GM21619 (cell line): ENCODE measurements around the gene IL1R1.

Source experiments
- ATAC-seq: cut with Tn5 transposase; IDR thresholded peaks from one replicate; pipeline ENCODE4 v1.9.1; 2021; ENCODE audit not compliant: unreplicated experiment

Gene IL1R1

DNA sequence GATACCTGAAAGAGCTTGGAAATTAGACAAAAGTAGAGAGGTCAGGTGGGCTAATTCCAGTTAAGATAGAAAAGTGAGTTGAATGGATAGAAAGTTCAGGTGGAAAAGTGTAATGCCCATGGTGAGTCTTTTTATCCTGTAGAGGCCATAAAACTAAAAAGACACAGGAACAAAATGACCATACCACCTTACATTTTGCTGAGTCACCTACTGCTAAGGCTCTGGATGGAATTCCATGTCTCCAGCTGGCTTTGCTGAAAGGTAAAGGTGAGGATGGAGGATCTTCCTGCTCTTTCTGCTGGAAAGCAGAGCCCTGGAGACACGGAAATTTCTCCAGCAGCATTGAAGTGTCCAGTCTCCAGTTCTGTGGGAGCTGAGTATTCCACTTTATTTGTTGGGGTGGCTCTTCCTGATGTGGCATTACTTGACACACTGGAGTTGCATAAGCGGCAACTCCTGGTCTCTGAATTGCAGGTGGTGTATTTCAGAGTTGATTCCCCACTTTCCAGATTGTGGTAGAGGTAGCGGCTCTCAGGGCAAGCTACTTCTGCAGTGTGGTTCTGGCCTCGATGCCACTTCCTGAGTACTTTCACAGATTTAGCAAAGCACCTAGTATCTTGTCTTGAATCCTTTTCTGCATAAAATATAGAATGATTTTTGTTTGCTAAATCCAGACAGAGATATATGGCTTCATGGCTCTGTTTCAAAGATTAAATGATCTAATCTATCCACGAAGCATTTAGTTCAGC, 55.0 kb downstream of the IL1R1 start:
- no peak for ATAC-seq

GRCh38 chr2:102200539-102200938, 58.0 kb downstream of the IL1R1 start:
- ATAC-seq: no peak

GRCh38 chr2:102204638-102205037, 62.1 kb downstream of the IL1R1 start:
- ATAC-seq: no peak

- no peak for ATAC-seq
These were observed 64.3 kb downstream of the IL1R1 start for GRCh38 chr2:102206666-102207341.

GRCh38 chr2:102208774-102209173, 66.2 kb downstream of the IL1R1 start:
- ATAC-seq: no peak

- ATAC-seq: no peak
These were observed 66.9 kb downstream of the IL1R1 start for GRCh38 chr2:102209474-102209873.

DNA sequence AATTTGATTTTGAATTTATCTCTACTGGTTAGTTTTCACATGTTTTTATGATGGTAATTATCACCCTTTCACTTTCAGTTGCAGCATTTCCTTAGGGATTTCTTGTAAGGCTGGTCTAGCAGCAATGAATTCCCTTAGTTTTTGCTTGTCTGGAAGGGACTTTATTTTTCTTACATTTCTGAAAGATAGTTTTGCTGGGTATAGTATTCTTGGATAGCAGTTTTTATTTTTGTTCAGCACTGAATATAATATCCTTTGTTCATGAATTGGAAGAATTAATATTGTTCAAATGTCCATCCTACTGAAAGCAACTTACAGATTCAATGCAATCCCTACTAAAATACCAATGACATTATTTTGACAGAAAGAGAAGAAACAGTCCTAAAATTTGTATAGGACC, 74.5 kb downstream of the IL1R1 start:
- ATAC-seq: no peak

DNA sequence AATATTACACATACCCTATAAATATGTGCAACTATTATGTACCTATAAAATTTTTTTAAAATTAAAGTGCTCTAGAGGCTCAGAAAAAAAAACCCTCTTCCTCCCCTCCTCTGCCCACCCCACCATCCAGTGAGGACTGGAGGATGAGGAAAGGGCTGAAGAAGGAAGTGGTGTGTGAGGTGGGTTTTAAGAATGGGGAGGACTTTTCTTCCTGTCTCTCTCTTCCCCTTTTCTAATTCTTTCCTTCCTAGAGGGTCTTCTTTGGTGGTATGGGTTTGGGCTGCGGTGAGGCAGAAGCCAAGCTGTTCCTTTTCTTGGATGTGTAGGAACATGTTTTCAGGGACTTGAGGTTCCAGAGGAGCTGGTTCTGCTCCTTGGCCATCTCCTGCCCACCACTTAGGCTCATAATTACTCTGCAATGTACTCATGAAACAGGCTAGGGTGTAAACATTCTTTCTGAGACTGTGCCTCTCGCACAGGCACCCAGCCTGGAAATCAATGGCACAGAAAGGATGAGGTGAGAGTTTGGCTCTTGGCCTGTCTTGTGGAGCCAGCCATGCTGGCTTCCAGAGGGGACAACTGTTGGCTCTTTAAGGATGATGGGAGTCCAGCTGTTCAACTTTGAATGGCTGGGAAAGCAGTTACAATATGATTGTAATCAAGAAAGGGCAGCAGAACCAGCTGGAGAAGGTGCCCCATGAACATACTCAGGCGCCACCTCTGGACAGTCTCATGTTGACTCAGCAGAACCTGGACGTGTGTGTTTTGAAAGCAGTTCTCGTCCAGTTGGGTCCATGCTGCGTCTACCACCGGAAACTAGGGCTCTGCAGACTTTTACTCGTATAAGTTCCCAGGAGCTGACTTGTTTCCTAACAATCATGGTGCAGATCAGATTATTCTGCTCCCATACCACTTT, 82.5 kb downstream of the IL1R1 start:
- ATAC-seq: no peak

- no peak for ATAC-seq
These were observed 83.6 kb downstream of the IL1R1 start for GRCh38 chr2:102226171-102226570.

- ATAC-seq: no peak
These were observed 84.3 kb downstream of the IL1R1 start for GRCh38 chr2:102226612-102227391.

GRCh38 chr2:102229141-102229769, 86.7 kb downstream of the IL1R1 start:
- no peak for ATAC-seq
